Fibroblast of skin of right quadriceps (primary cell): ENCODE results near the gene KYAT1.

ENCODE experiments used
- DNase-seq: peaks from one replicate; pipeline ENCODE4 v3.0.0-alpha.2; 2013

KYAT1 gene

GRCh38 chr9:128906741-128907140 is 25.0 kb upstream of the KYAT1 start:
- no peak for DNase-seq

GRCh38 chr9:128905964-128906363 is 24.2 kb upstream of the KYAT1 start:
- no peak for DNase-seq

GRCh38 chr9:128903871-128904620 is 22.3 kb upstream of the KYAT1 start:
- no peak for DNase-seq

- no peak for DNase-seq
Measured at GRCh38 chr9:128903079-128903461, 21.3 kb upstream of the KYAT1 start.

- DNase-seq = no peak
Measured at GRCh38 chr9:128902351-128903078, 20.8 kb upstream of the KYAT1 start.

- DNase-seq = no peak
Measured at GRCh38 chr9:128901822-128902221, 20.1 kb upstream of the KYAT1 start.

GRCh38 chr9:128901379-128901778 is 19.6 kb upstream of the KYAT1 start:
- DNase-seq = no peak

- no peak for DNase-seq
Measured at GRCh38 chr9:128899566-128900322, 18.0 kb upstream of the KYAT1 start.

- DNase-seq = no peak
Measured at GRCh38 chr9:128898845-128899565, 17.3 kb upstream of the KYAT1 start.

- no peak for DNase-seq
Measured at GRCh38 chr9:128898382-128898781, 16.6 kb upstream of the KYAT1 start.

GRCh38 chr9:128895556-128895955 is 13.8 kb upstream of the KYAT1 start:
- DNase-seq = no peak

GRCh38 chr9:128894764-128895163 is 13.0 kb upstream of the KYAT1 start:
- DNase-seq = no peak

GRCh38 chr9:128893354-128893753 is 11.6 kb upstream of the KYAT1 start:
- DNase-seq = no peak

GRCh38 chr9:128892221-128892921 is 10.6 kb upstream of the KYAT1 start:
- peak; percentile 73 for DNase-seq

GRCh38 chr9:128891321-128892220 is 9.8 kb upstream of the KYAT1 start:
- DNase-seq = no peak

GRCh38 chr9:128887914-128888350 is 6.2 kb upstream of the KYAT1 start:
- no peak for DNase-seq

GRCh38 chr9:128887049-128887448 is 5.3 kb upstream of the KYAT1 start:
- no peak for DNase-seq

- no peak for DNase-seq
Measured at GRCh38 chr9:128886211-128886891, 4.6 kb upstream of the KYAT1 start.

- no peak for DNase-seq
Measured at GRCh38 chr9:128885798-128886197, 4.0 kb upstream of the KYAT1 start.

- DNase-seq = no peak
Measured at GRCh38 chr9:128885376-128885775, 3.6 kb upstream of the KYAT1 start.

GRCh38 chr9:128884164-128884563 is 2.4 kb upstream of the KYAT1 start:
- DNase-seq = no peak
